Measurements from ENCODE around the gene ZNF385B. TPM values are rescaled to one million over a fixed set of nuclear protein-coding genes. Genes with fewer than 3 reads are reported as not detected.

ZNF385B gene
- total RNA-seq, 4 donors from 2014 or later, result 0.74 to 4.6 (median 0.82) TPM; not detected in 1

GRCh38 chr2:179677077-179677688 lies 184.2 kb downstream of the ZNF385B start:
- no peak for ATAC-seq (ENCODE audit: low FRiP score)
- no peak for DNase-seq (ENCODE audit: low spot score)
- TF ChIP-seq CTCF (IDR thresholded peaks at IDR 0.05), result no peak

GRCh38 chr2:179675435-179675834 lies 186.0 kb downstream of the ZNF385B start:
- no peak for TF ChIP-seq CTCF (IDR thresholded peaks at IDR 0.05)
- ATAC-seq (ENCODE audit: low FRiP score) (no peak), DNase-seq (ENCODE audit: low spot score) (no peak)

- ATAC-seq (ENCODE audit: low FRiP score), result no peak
- no peak for DNase-seq (ENCODE audit: low spot score)
- no peak for TF ChIP-seq CTCF (IDR thresholded peaks at IDR 0.05)
Observed at GRCh38 chr2:179671043-179671981, 190.1 kb downstream of the ZNF385B start.

GRCh38 chr2:179669196-179669595 lies 192.2 kb downstream of the ZNF385B start:
- no peak for TF ChIP-seq CTCF (IDR thresholded peaks at IDR 0.05)
- no peak for DNase-seq (ENCODE audit: low spot score)
- no peak for ATAC-seq (ENCODE audit: low FRiP score)

- no peak for ATAC-seq (ENCODE audit: low FRiP score)
- DNase-seq (ENCODE audit: low spot score), result no peak
- no peak for TF ChIP-seq CTCF (IDR thresholded peaks at IDR 0.05)
Observed at GRCh38 chr2:179664972-179665812, 196.2 kb downstream of the ZNF385B start.

- no peak for ATAC-seq (ENCODE audit: low FRiP score)
- no peak for DNase-seq (ENCODE audit: low spot score)
- TF ChIP-seq CTCF (IDR thresholded peaks at IDR 0.05), result no peak
Observed at GRCh38 chr2:179661986-179662385, 199.4 kb downstream of the ZNF385B start.

Measured in omental fat pad (tissue), 4 donors.